Left ventricle myocardium superior (tissue), 1 donor: ENCODE data around the gene MOB3B. TPM values are rescaled to one million over a fixed set of nuclear protein-coding genes. Genes with fewer than 3 reads are reported as not detected.

Source experiments
- ATAC-seq: fragments of 200-7000 bp; cut with Tn5 transposase; one replicate; pipeline ENCODE4 v1.9.1; 2020; ENCODE audit warnings: mild to moderate bottlenecking, moderate library complexity
- DNase-seq: peaks from one replicate; pipeline ENCODE4 v3.0.0-alpha.2; 2020
- intact Hi-C: fragments of 100-400 bp; cut with micrococcal nuclease; formaldehyde crosslinking; loops from one replicate; pipeline ENCODE4 v1.11.0; 2022
- long read RNA-seq: library from polyadenylated mRNA; unstranded; transcript quantifications from one replicate; pipeline ENCODE4 v2.0.0, GENCODE V29; 2021
- total RNA-seq: library from RNA; stranded (reverse); fragmentation: NEBNext Ultra II Directional; extraction: Animal tissue kit (Norgen Biotek cat#: 25700); gene quantifications from one replicate; pipeline ENCODE4 v1.2.1, GENCODE V29; 2021
- donor health status: DM: no; HTN: yes; CAD: no; lungs with severe emphysema.

The MOB3B gene
- 1.7 TPM for total RNA-seq
- long read RNA-seq, full-length matches to known transcripts: 5 of 6 reads
- long read RNA-seq, partial matches to known transcripts: 0 of 6 reads
- long read RNA-seq, other reads (novel, unspliced or antisense): 1 of 6 reads

- DNase-seq (peak; percentile 92), ATAC-seq (peak; percentile 93)
- intact Hi-C loops: loop anchor here (5.0 kb wide), 2 partner anchors 132 to 197 kb away; no protein-coding TSS in a partner anchor
These were observed at the start of gene MOB3B for GRCh38 chr9:27529316-27530278. Gene MOB3B, minus strand, starts transcription at chr9:27529814. Its CDS starts 74,264 bp downstream, at chr9:27455550.

- ATAC-seq (peak; percentile 91), DNase-seq (peak; percentile 93)
- intact Hi-C loops: no loop called here
These were observed 44.3 kb upstream of the MOB3B start for GRCh38 chr9:27573634-27574590.

- peak; percentile 88 for DNase-seq
- ATAC-seq: peak; percentile 96
- intact Hi-C loops: no loop called here
These were observed 43.5 kb upstream of the MOB3B start, which contains the start of gene C9orf72 for GRCh38 chr9:27572918-27573633. Gene C9orf72, minus strand, starts transcription at chr9:27573481. Its CDS starts 6,361 bp downstream, at chr9:27567120.

GRCh38 chr9:27572566-27572917 is 42.9 kb upstream of the MOB3B start:
- DNase-seq (no peak), ATAC-seq (peak; percentile 27)
- intact Hi-C loops: no loop called here

- ATAC-seq: no peak
- intact Hi-C loops: no loop called here
- peak; percentile 21 for DNase-seq
These were observed 42.4 kb upstream of the MOB3B start for GRCh38 chr9:27572061-27572460.

GRCh38 chr9:27571011-27571410 is 41.4 kb upstream of the MOB3B start:
- intact Hi-C loops: no loop called here
- no peak for ATAC-seq

GRCh38 chr9:27569406-27569805 is 39.8 kb upstream of the MOB3B start:
- intact Hi-C loops: no loop called here
- DNase-seq (no peak), ATAC-seq (no peak)

More at GRCh38 chr9:27571011-27571410, 41.4 kb upstream of the MOB3B start:
- DNase-seq: no peak

- DNase-seq (no peak), ATAC-seq (no peak)
- intact Hi-C loops: no loop called here
These were observed 36.5 kb upstream of the MOB3B start for GRCh38 chr9:27566118-27566517.

GRCh38 chr9:27565696-27566095 is 36.1 kb upstream of the MOB3B start:
- DNase-seq: no peak
- ATAC-seq: no peak
- intact Hi-C loops: no loop called here

GRCh38 chr9:27564670-27565069 is 35.1 kb upstream of the MOB3B start:
- intact Hi-C loops: no loop called here
- DNase-seq (no peak), ATAC-seq (peak; percentile 52)

- DNase-seq (no peak), ATAC-seq (peak; percentile 15)
- intact Hi-C loops: no loop called here
These were observed 34.3 kb upstream of the MOB3B start for GRCh38 chr9:27563738-27564430.

- DNase-seq (no peak), ATAC-seq (no peak)
- intact Hi-C loops: no loop called here
These were observed 32.1 kb upstream of the MOB3B start for GRCh38 chr9:27561685-27562084.

GRCh38 chr9:27560457-27560856 is 30.8 kb upstream of the MOB3B start:
- ATAC-seq (no peak), DNase-seq (no peak)
- intact Hi-C loops: no loop called here

GRCh38 chr9:27558307-27558706 is 28.7 kb upstream of the MOB3B start:
- DNase-seq (no peak), ATAC-seq (no peak)
- intact Hi-C loops: no loop called here

- ATAC-seq (no peak), DNase-seq (no peak)
- intact Hi-C loops: no loop called here
These were observed 26.9 kb upstream of the MOB3B start for GRCh38 chr9:27556470-27556869.

GRCh38 chr9:27554712-27555111 is 25.1 kb upstream of the MOB3B start:
- intact Hi-C loops: no loop called here
- no peak for ATAC-seq
- no peak for DNase-seq

- no peak for ATAC-seq
- intact Hi-C loops: loop anchor here (5.0 kb wide), 1 partner anchor 217 kb away; no protein-coding TSS in a partner anchor
- DNase-seq: no peak
These were observed 19.7 kb upstream of the MOB3B start for GRCh38 chr9:27549196-27549755.
